ENCODE measurements around the gene TRAPPC10. TPM values are rescaled to one million over a fixed set of nuclear protein-coding genes. Genes with fewer than 3 reads are reported as not detected.

TRAPPC10 gene
- polyA plus RNA-seq, 1 of the 3 experiments (the other 2 are of a cell fraction), result 17.5 TPM

DNA sequence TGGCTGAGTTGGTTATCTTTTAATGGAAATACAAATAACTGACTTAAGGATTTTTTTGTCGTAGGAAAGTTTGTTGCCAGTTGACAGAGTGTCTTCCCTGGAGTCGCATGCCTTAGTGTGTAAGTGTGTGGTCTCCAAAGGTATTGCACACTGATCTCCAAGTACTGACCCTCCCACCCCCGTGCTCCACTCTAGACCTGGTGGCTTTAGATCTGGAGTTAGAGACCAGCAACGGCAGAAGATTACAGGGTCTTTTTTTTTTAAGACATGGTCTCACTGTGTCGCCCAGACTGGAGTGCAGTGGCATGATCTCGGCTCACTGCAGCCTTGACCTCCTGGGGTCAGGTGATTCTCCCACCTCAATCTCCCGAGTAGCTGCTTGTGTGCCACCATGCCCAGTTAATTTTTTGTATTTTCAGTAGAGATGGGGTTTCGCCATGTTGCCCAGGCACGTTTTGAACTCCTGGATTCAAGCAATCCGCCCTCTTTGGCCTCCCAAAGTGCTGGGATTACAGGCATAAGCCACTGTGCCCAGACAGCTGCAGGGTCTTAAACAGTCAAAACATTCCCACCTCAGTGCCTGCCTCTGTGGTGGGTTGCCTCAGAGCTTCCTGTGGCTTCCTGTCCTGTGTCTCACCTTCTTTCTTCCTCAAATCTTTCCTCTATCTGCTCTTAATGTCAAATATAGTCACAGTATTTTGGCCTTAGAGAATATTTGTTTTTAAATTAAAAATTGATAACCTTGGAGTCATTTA is 6.9 kb downstream of the TRAPPC10 start:
- Histone ChIP-seq H3K4me3 (ENCODE audit: low read depth in 2 of 2, low read length in 1 of 2) (no peak overlapping the region), H3K4me1 (ENCODE audit: control insufficient read depth in 1 of 2, insufficient read depth in 2 of 2, low read depth in 1 of 2, low read length in 1 of 2) (peaks cover 5% of the 10 kb centered on the region in 2 experiments; a peak in 3 of 4 replicates), H3K9me2 (no peaks in the 10 kb centered on the region), H4K20me1 (ENCODE audit: insufficient read depth) (peaks cover 95% of the 10 kb centered on the region), H3K27me3 (ENCODE audit: insufficient read depth) (no peaks in the 10 kb centered on the region), H3K9me3 (no peaks in the 10 kb centered on the region), H3K79me2 (ENCODE audit: insufficient read depth) (peaks cover 100% of the 10 kb centered on the region), H3K9ac (no peak overlapping the region), H2AFZ (ENCODE audit: low read depth) (no peak overlapping the region), H3K4me2 (no peak overlapping the region), H3K27ac (ENCODE audit: low read depth in 2 of 2, low read length in 1 of 2) (no peak overlapping the region), H3K36me3 (replicated peaks in 1 of 2; ENCODE audit: control insufficient read depth in 1 of 2, insufficient read depth in 2 of 2, low read length in 1 of 2) (no peaks in the 10 kb centered on the region), H3F3A (replicated peaks; ENCODE audit: insufficient read depth) (no peaks in the 10 kb centered on the region)
- TF ChIP-seq, protein P1, sequence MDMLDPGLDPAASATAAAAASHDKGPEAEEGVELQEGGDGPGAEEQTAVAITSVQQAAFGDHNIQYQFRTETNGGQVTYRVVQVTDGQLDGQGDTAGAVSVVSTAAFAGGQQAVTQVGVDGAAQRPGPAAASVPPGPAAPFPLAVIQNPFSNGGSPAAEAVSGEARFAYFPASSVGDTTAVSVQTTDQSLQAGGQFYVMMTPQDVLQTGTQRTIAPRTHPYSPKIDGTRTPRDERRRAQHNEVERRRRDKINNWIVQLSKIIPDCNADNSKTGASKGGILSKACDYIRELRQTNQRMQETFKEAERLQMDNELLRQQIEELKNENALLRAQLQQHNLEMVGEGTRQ (IDR thresholded peaks at IDR 0.05; ENCODE audit: borderline replicate concordance, low read depth, low read length), result no peak
- WGBS (ENCODE audit: low lambda C conversion rate), result 89% methylated on average over 10 of the region's 10 CpGs
- no peak for DNase-seq
- CTCF ChIA-PET, result no interaction called here
- POLR2A ChIA-PET, result no interaction called here

DNA sequence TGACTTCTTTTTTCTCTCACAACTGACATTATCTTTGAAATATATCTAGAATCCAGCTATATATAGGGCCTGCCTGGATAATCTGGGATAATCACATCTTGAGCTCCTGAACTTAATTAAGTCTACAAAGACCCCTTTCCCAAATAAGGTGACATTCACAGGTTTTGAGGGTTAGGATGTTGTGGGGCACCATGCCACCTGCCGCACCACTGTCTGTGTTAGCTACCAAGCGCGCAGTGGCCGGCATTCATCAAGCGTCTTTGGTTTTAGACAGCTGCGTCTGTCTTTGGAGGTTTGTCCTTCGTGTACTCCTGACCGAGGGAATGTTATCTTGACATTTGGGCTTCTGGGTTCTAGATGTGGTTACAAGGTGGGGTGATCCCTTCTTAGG is 7.5 kb downstream of the TRAPPC10 start:
- no peaks in the 10 kb centered on the region for H3K27me3 ChIP-seq (ENCODE audit: insufficient read depth)
- H3F3A ChIP-seq (replicated peaks; ENCODE audit: insufficient read depth), result no peaks in the 10 kb centered on the region
- no peak for DNase-seq
- no peak for TF ChIP-seq RCOR1 (IDR thresholded peaks at IDR 0.05; ENCODE audit: low read length)
- no peak for TF ChIP-seq IRF3 (IDR thresholded peaks at IDR 0.05; ENCODE audit: low read depth, low read length)
- no peak for TF ChIP-seq FOSL2 (IDR thresholded peaks at IDR 0.05; ENCODE audit: borderline replicate concordance, low read depth)
- no peak for TF ChIP-seq JUND (IDR thresholded peaks at IDR 0.05)
- TF ChIP-seq TCF12 (IDR thresholded peaks at IDR 0.05), result no peak
- TF ChIP-seq CHD2 (IDR thresholded peaks at IDR 0.05; ENCODE audit: low read length, partially characterized antibody), result no peak
- no peak for TF ChIP-seq RFX5 (IDR thresholded peaks at IDR 0.05; ENCODE audit: low read length)
- no peak for TF ChIP-seq YY1 (IDR thresholded peaks at IDR 0.05; ENCODE audit: low read depth)
- TF ChIP-seq, protein P2, sequence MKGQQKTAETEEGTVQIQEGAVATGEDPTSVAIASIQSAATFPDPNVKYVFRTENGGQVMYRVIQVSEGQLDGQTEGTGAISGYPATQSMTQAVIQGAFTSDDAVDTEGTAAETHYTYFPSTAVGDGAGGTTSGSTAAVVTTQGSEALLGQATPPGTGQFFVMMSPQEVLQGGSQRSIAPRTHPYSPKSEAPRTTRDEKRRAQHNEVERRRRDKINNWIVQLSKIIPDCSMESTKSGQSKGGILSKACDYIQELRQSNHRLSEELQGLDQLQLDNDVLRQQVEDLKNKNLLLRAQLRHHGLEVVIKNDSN (IDR thresholded peaks at IDR 0.05; ENCODE audit: borderline replicate concordance, low read depth), result no peak
- TF ChIP-seq FOXM1 (IDR thresholded peaks at IDR 0.05; ENCODE audit: low read depth), result no peak
- TF ChIP-seq, protein P1 (IDR thresholded peaks at IDR 0.05; ENCODE audit: borderline replicate concordance, low read depth, low read length), result no peak
- no peak for TF ChIP-seq FOXJ3 (CRISPR knock-in tag; IDR thresholded peaks at IDR 0.05)
- TF ChIP-seq RXRA (IDR thresholded peaks at IDR 0.05; ENCODE audit: borderline replicate concordance, low read depth), result no peak
- TF ChIP-seq ELF1 (IDR thresholded peaks at IDR 0.05), result no peak
- no peak for TF ChIP-seq EP300 (IDR thresholded peaks at IDR 0.05; ENCODE audit: borderline replicate concordance in 1 of 2, low read depth in 1 of 2, low read length in 1 of 2)
- TF ChIP-seq GATA2 (CRISPR knock-in tag; IDR thresholded peaks at IDR 0.05), result no peak
- no peak for TF ChIP-seq MXI1 (IDR thresholded peaks at IDR 0.05; ENCODE audit: low read depth, low read length)
- TF ChIP-seq RAD21 (IDR thresholded peaks at IDR 0.05; ENCODE audit: low read length), result no peak
- no peak for TF ChIP-seq TAF1 (IDR thresholded peaks at IDR 0.05; ENCODE audit: borderline replicate concordance, low read depth, low read length)
- no peak for TF ChIP-seq POLR2AphosphoS5 (IDR thresholded peaks at IDR 0.05; ENCODE audit: low read depth, low read length)
- H3K4me2 ChIP-seq, result no peak overlapping the region
- H3K9ac ChIP-seq, result no peak overlapping the region
- H3K79me2 ChIP-seq (ENCODE audit: insufficient read depth), result peaks cover 100% of the 10 kb centered on the region
- no peak overlapping the region for H2AFZ ChIP-seq (ENCODE audit: low read depth)
- H4K20me1 ChIP-seq (ENCODE audit: insufficient read depth), result peaks cover 95% of the 10 kb centered on the region
- no peak overlapping the region for H3K27ac ChIP-seq (ENCODE audit: low read depth in 2 of 2, low read length in 1 of 2)
- CTCF ChIA-PET, result no interaction called here
- peaks cover 4% of the 10 kb centered on the region in 2 experiments; a peak in 2 of 4 replicates for H3K4me1 ChIP-seq (ENCODE audit: control insufficient read depth in 1 of 2, insufficient read depth in 2 of 2, low read depth in 1 of 2, low read length in 1 of 2)
- POLR2A ChIA-PET, result no interaction called here
- no peaks in the 10 kb centered on the region for H3K9me3 ChIP-seq
- no peaks in the 10 kb centered on the region for H3K36me3 ChIP-seq (replicated peaks in 1 of 2; ENCODE audit: control insufficient read depth in 1 of 2, insufficient read depth in 2 of 2, low read length in 1 of 2)
- no peak overlapping the region for H3K4me3 ChIP-seq (ENCODE audit: low read depth in 2 of 2, low read length in 1 of 2)
- H3K9me2 ChIP-seq, result no peaks in the 10 kb centered on the region
- WGBS (ENCODE audit: low lambda C conversion rate), result 97% methylated on average over 4 of the region's 8 CpGs
